ENCODE measurements around the gene TOMM70. TPM values are rescaled to one million over a fixed set of nuclear protein-coding genes. Genes with fewer than 3 reads are reported as not detected.
A peak's percentile ranks its signal among the peaks of the same experiment; 100 is the strongest.
"Not testable (repeated sequence)": the region's sequence is repeated elsewhere in the genome, so short reads cannot be mapped to it uniquely, and the experiment has no call there.

The TOMM70 gene
- total RNA-seq (10 to 100 TPM; 28.1 to 37.2 (median 31.5) TPM), polyA plus RNA-seq (10 to 100 TPM; 10.6 to 16.3 (median 15.2) TPM)
- long read RNA-seq, donor 1, full-length matches to known transcripts, result 5 of 12 reads
- long read RNA-seq, donor 1, partial matches to known transcripts, result 7 of 12 reads
- long read RNA-seq, donor 1, other reads (novel, unspliced or antisense), result 0 of 12 reads
- long read RNA-seq, donor 2, full-length matches to known transcripts, result 5 of 5 reads
- long read RNA-seq, donor 2, partial matches to known transcripts, result 0 of 5 reads
- long read RNA-seq, donor 2, other reads (novel, unspliced or antisense), result 0 of 5 reads

GRCh38 chr3:100400780-100401673 lies at the start of gene TOMM70, which contains the start of gene LNP1:
Gene TOMM70 (minus strand): TSS chr3:100401089. CDS start chr3:100400949, 140 bp downstream.
Gene LNP1 (plus strand): TSS chr3:100401539. CDS start chr3:100429730, 28,191 bp downstream.
- intact Hi-C loops (cut with DNase I; ENCODE audit: low total_unique reads), result loop anchor here (10.0 kb wide), 1 partner anchor 94 kb away; the partner anchor contains the start of gene TMEM45A
- peaks cover 26 to 72% (median 53%) of the 10 kb centered on the region in 6 donors for H3K4me1 ChIP-seq
- H3K27ac ChIP-seq, result peak within 1 kb of the TSS; percentile 65 to 95 (median 92)
- DNase-seq, result peak; percentile 97
- no peaks in the 10 kb centered on the region for H3K36me3 ChIP-seq
- no peaks in the 10 kb centered on the region for H3K9me3 ChIP-seq
- H3K27me3 ChIP-seq (replicated peaks in 1 of 7), result no peaks in the 10 kb centered on the region
- TF ChIP-seq POLR2A (IDR thresholded peaks at IDR 0.05) (peak in 2 of 3 donors; percentile 41 to 79), POLR2AphosphoS5 (IDR thresholded peaks at IDR 0.05) (peak; percentile 86 to 88 (median 87)), CTCF (IDR thresholded peaks at IDR 0.05 in 8 of 11, conservative IDR thresholded peaks at IDR 0.05 in 3 of 11) (peak in 1 of 11 experiments; percentile 38)
- H3K4me3 ChIP-seq, result peak within 1 kb of the TSS; percentile 72 to 97 (median 94)
- WGBS, 5 donors, result 0 to 1% (median 0%) methylated on average over 47 to 64 of the region's 64 CpGs

GRCh38 chr3:100449214-100449613 lies 48.3 kb upstream of the TOMM70 start:
- no peak for TF ChIP-seq POLR2A (IDR thresholded peaks at IDR 0.05)
- TF ChIP-seq CTCF (IDR thresholded peaks at IDR 0.05 in 8 of 11, conservative IDR thresholded peaks at IDR 0.05 in 3 of 11), result no peak
- no peak for TF ChIP-seq POLR2AphosphoS5 (IDR thresholded peaks at IDR 0.05)
- H3K27ac ChIP-seq, result no peak overlapping the region
- H3K27me3 ChIP-seq (replicated peaks in 1 of 7), result no peaks in the 10 kb centered on the region
- intact Hi-C loops (cut with DNase I; ENCODE audit: low total_unique reads), result no loop called here
- no peaks in the 10 kb centered on the region for H3K36me3 ChIP-seq
- H3K4me3 ChIP-seq, result no peak overlapping the region
- no peaks in the 10 kb centered on the region for H3K4me1 ChIP-seq
- H3K9me3 ChIP-seq, result peaks cover 0 to 18% (median 5%) of the 10 kb centered on the region in 8 donors
- no peak for DNase-seq
- 79 to 88% (median 86%) methylated on average over 2 of the region's 2 CpGs for WGBS, 5 donors

GRCh38 chr3:100448079-100448478 lies 47.2 kb upstream of the TOMM70 start:
- H3K27ac ChIP-seq, result no peak overlapping the region
- TF ChIP-seq CTCF (IDR thresholded peaks at IDR 0.05 in 8 of 11, conservative IDR thresholded peaks at IDR 0.05 in 3 of 11), result no peak
- no peak for TF ChIP-seq POLR2AphosphoS5 (IDR thresholded peaks at IDR 0.05)
- TF ChIP-seq POLR2A (IDR thresholded peaks at IDR 0.05), result no peak

GRCh38 chr3:100447067-100447466 lies 46.2 kb upstream of the TOMM70 start:
- intact Hi-C loops (cut with DNase I; ENCODE audit: low total_unique reads), result not testable (repeated sequence)

More at GRCh38 chr3:100448079-100448478, 47.2 kb upstream of the TOMM70 start:
- intact Hi-C loops (cut with DNase I; ENCODE audit: low total_unique reads), result no loop called here
- 88 to 99% (median 98%) methylated on average over 1 of the region's 1 CpG for WGBS, 5 donors
- H3K4me1 ChIP-seq, result no peaks in the 10 kb centered on the region
- no peaks in the 10 kb centered on the region for H3K36me3 ChIP-seq
- peaks cover 0 to 26% (median 9%) of the 10 kb centered on the region in 8 donors for H3K9me3 ChIP-seq
- DNase-seq, result no peak
- H3K4me3 ChIP-seq, result no peak overlapping the region
- H3K27me3 ChIP-seq (replicated peaks in 1 of 7), result no peaks in the 10 kb centered on the region

More at GRCh38 chr3:100447067-100447466, 46.2 kb upstream of the TOMM70 start:
- DNase-seq; H3K4me3 ChIP-seq; H3K27ac ChIP-seq; H3K4me1 ChIP-seq; H3K36me3 ChIP-seq; H3K27me3 ChIP-seq (replicated peaks in 1 of 7): not testable (repeated sequence)
- 95 to 98% (median 97%) methylated on average over 3 of the region's 3 CpGs for WGBS, 5 donors
- peaks cover 0 to 26% (median 9%) of the 10 kb centered on the region in 8 donors for H3K9me3 ChIP-seq
